Left ventricle myocardium inferior (tissue), 1 donor: Measurements from ENCODE around the gene HDAC4. TPM values are rescaled to one million over a fixed set of nuclear protein-coding genes. Genes with fewer than 3 reads are reported as not detected.

ENCODE experiments used
- DNase-seq: peaks from one replicate; pipeline ENCODE4 v3.0.0-alpha.2; 2020
- H3K27ac ChIP-seq: fragments of 200-600 bp; replicated peaks from 2 replicates; pipeline ENCODE4 v1.8.0; 2021
- H3K27me3 ChIP-seq: fragments of 200-600 bp; 2 replicates; pipeline ENCODE4 v1.8.0; 2021; ENCODE audit warnings: low read depth
- H3K36me3 ChIP-seq: fragments of 200-600 bp; 2 replicates; pipeline ENCODE4 v1.8.0; 2021
- H3K4me1 ChIP-seq: fragments of 200-600 bp; 2 replicates; pipeline ENCODE4 v1.8.0; 2021
- H3K4me3 ChIP-seq: fragments of 200-600 bp; 2 replicates; pipeline ENCODE4 v1.8.0; 2021; ENCODE audit warnings: mild to moderate bottlenecking, moderate library complexity
- H3K9me3 ChIP-seq: fragments of 200-600 bp; replicated peaks from 2 replicates; pipeline ENCODE4 v1.8.0; 2021
- CTCF ChIP-seq: fragments of 200-600 bp; IDR thresholded peaks from 2 replicates; pipeline ENCODE4 v1.8.0; 2021; ENCODE audit warnings: antibody characterized with exemption, mild to moderate bottlenecking, borderline replicate concordance
- intact Hi-C: fragments of 100-400 bp; cut with micrococcal nuclease; formaldehyde crosslinking; loops from one replicate; pipeline ENCODE4 v1.11.0; 2022
- total RNA-seq: library from RNA; stranded (reverse); fragmentation: NEBNext Ultra II Directional; extraction: Animal tissue kit (Norgen Biotek cat#: 25700); gene quantifications from one replicate; pipeline ENCODE4 v1.2.1, GENCODE V29; 2021
- donor health status: DM: no; HTN: yes; CAD: no; lungs with severe emphysema.

The HDAC4 gene
- total RNA-seq, 1 donor from 2014 or later: 23.9 TPM

DNA sequence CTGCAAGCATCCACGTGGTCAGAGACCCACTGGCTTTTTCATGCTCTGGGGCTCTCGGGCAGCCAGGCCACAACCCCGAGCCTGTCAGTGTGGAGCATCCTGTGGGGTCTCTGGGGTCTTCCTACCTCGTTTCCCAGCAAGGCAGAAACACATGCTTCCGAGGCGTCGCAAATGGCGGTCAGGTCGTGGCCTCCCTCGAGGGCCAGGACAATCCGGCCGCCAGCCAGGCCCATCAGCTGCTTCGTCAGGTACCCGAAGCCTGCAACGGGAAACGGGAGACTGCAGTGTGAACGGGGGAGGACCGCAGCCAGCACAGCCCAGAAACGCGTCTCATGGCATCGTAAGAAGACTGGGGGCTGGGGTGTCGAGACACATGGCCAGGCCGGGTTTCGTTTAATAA lies 334.2 kb downstream of the HDAC4 start:
- DNase-seq: no peak
- H3K27me3 ChIP-seq: no peaks in the 10 kb centered on the region
- H3K27ac ChIP-seq: no peak overlapping the region
- no peaks in the 10 kb centered on the region for H3K9me3 ChIP-seq
- intact Hi-C loops: no loop called here
- TF ChIP-seq CTCF: no peak
- H3K4me1 ChIP-seq: no peaks in the 10 kb centered on the region
- H3K4me3 ChIP-seq: no peak overlapping the region
- H3K36me3 ChIP-seq: peaks cover 68% of the 10 kb centered on the region

DNA sequence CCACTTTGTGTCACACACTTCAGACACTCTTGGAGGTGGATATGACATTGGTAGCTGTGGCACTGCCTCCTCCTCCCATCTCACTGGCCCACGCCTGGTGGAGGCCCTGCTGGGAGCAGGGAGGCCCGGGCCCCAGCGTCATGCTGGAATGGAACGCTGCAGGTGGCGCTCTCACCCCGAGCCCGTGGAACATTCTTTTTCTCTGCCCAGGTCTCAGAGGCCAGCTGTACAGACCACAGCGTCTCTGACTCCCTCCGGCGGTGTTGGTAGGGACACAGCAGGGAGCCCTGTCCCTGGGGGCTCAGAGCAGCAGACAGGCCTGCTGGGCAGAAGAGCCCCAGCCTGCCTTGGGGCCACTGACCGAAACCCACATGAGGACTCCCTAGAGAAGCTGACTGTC lies 334.9 kb downstream of the HDAC4 start:
- Histone ChIP-seq H3K27ac (no peak overlapping the region), H3K4me3 (no peak overlapping the region), H3K36me3 (peaks cover 66% of the 10 kb centered on the region), H3K4me1 (no peaks in the 10 kb centered on the region), H3K27me3 (no peaks in the 10 kb centered on the region), H3K9me3 (no peaks in the 10 kb centered on the region)
- no peak for DNase-seq
- intact Hi-C loops: no loop called here
- TF ChIP-seq CTCF: no peak

DNA sequence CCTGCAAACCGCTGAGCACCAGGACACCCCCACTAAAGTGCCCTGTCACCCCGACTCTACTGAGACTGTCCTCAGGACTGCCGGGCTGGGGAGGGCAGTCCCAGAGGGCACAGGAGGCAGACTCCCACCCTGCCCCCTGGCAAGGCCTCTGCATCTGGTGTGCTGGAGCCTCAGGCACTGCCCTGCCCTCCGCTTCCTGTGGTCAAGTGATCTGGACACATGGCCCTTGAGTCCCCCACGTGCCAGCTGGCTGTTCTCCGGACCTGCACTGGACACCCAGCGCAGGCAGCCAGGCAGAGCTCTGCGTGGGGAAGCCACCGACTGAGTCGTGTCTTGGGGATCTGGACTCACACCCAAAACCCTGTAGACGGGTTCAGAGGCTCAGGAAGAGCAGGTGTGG lies 335.3 kb downstream of the HDAC4 start:
- intact Hi-C loops: no loop called here
- no peaks in the 10 kb centered on the region for H3K27me3 ChIP-seq
- H3K9me3 ChIP-seq: no peaks in the 10 kb centered on the region
- no peak overlapping the region for H3K27ac ChIP-seq
- DNase-seq: no peak
- TF ChIP-seq CTCF: no peak
- H3K4me3 ChIP-seq: no peak overlapping the region
- peaks cover 66% of the 10 kb centered on the region for H3K36me3 ChIP-seq
- H3K4me1 ChIP-seq: no peaks in the 10 kb centered on the region

DNA sequence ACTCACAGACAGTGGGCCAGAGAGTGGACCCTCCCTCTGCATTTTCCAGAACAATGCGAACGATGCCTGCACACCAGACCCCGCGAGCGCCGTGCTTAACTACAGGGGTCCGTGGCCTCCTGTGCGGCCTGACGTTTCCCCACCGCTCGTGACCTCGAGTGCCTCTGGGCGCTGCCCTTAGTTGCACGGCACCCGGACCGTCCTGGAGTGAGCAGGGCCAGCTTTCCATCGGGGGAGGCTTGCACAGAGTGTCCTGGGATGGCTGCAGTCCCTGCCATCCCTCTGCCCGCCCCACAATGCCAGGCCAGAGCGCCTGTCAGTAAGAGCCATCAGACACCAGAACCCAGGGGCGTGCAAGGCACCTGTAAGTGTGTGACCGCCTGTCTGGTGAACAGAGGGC lies 335.9 kb downstream of the HDAC4 start:
- intact Hi-C loops: no loop called here
- H3K9me3 ChIP-seq: no peaks in the 10 kb centered on the region
- no peak overlapping the region for H3K4me3 ChIP-seq
- DNase-seq: no peak
- no peak for TF ChIP-seq CTCF
- H3K27me3 ChIP-seq: no peaks in the 10 kb centered on the region
- no peak overlapping the region for H3K27ac ChIP-seq
- peaks cover 67% of the 10 kb centered on the region for H3K36me3 ChIP-seq
- no peaks in the 10 kb centered on the region for H3K4me1 ChIP-seq

- intact Hi-C loops: no loop called here
- TF ChIP-seq CTCF: no peak
- Histone ChIP-seq H3K27me3 (no peaks in the 10 kb centered on the region), H3K4me1 (no peaks in the 10 kb centered on the region), H3K36me3 (peaks cover 74% of the 10 kb centered on the region), H3K9me3 (no peaks in the 10 kb centered on the region), H3K4me3 (no peak overlapping the region), H3K27ac (no peak overlapping the region)
- DNase-seq: no peak
These were observed 336.6 kb downstream of the HDAC4 start for GRCh38 chr2:239064253-239064652.

DNA sequence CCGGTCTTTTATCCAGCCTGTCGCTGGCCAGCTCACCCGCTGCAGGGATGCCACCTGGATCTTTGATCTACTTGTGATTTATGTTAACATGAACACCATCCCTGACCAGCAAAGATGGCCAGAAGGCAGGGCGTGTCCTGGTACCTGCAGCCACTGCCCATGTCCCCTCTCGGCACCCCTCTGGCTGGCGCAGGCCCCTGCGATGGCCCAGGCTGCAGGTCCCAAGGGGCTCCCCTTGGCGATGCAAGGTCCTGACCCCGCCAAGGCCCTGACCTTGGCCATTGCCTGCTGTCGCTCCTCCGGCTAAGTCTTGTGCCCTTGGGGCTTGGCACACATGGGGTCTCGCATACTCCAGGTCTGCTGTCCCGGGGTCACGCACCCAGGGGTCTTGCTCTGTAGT lies 338.1 kb downstream of the HDAC4 start:
- no peak for DNase-seq
- Histone ChIP-seq H3K9me3 (peaks cover 8% of the 10 kb centered on the region), H3K4me1 (no peaks in the 10 kb centered on the region), H3K27ac (no peak overlapping the region), H3K27me3 (no peaks in the 10 kb centered on the region), H3K4me3 (no peak overlapping the region), H3K36me3 (peaks cover 78% of the 10 kb centered on the region)
- no peak for TF ChIP-seq CTCF
- intact Hi-C loops: no loop called here
